Measurements from ENCODE around the gene GRIN2A.
"Not testable (repeated sequence)": the region's sequence is repeated elsewhere in the genome, so short reads cannot be mapped to it uniquely, and the experiment has no call there.

The GRIN2A gene

GRCh38 chr16:9908613-9909012 lies 273.6 kb downstream of the GRIN2A start:
- no peak for DNase-seq

- DNase-seq: no peak
These were observed 274.5 kb downstream of the GRIN2A start for GRCh38 chr16:9907752-9908151.

DNA sequence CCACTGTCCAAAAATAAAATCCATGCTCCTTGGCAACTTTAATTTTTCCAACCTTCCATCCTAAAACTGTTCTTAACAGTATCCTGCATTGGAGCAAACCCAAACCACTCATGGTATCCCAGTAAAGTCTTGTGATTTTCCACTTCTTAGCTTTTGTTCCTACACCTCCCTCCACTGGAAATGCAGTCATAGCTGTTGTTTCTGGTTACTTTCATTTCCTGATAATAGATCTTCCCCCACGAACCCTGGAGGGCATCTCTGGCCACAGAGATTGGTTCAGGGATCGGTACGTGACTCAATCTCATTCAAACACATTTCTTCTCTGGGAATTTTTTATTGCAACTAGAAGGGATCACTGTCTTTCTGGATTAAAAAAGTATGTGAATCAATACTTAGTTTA lies 276.0 kb downstream of the GRIN2A start:
- no peak for DNase-seq

GRCh38 chr16:9904526-9904925 lies 277.7 kb downstream of the GRIN2A start:
- no peak for DNase-seq

DNA sequence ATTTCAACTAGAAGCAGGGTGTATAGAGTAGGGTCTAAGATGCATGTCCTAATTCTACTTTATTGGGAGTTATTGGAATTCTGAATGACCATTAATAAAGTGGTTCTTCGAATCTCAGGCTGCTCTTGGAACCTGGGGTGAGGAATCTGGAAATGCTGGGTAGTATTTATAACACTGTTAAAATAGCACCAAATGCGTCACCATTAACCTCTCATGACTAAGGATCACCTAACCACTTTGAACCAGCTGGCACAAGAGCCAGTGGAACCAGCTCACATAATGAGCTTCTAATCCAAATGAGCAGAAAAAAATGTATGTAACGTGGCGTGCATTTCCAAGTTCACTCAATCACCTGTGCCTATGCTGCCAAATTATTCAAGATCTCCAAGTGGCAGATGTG lies 281.7 kb downstream of the GRIN2A start:
- no peak for DNase-seq

DNA sequence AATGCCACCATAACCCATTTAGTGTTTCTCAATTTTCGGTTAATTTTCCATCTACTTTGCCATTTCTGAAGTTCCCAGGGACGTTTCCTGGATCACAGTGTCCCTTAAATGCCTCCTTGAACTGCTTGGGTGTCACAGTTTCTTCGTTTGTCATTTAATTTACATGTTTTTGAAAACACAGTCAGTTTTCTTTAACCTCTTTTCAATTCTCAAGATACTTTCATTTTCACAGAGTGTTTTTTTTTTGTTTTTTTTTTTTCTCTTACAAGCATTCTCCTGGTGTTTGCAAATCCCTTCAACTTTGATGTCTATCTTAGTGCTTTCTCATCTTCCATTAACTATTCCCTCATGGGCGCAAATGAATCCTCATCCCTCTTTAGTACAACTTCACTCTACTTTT lies 283.7 kb downstream of the GRIN2A start:
- no peak for DNase-seq

DNA sequence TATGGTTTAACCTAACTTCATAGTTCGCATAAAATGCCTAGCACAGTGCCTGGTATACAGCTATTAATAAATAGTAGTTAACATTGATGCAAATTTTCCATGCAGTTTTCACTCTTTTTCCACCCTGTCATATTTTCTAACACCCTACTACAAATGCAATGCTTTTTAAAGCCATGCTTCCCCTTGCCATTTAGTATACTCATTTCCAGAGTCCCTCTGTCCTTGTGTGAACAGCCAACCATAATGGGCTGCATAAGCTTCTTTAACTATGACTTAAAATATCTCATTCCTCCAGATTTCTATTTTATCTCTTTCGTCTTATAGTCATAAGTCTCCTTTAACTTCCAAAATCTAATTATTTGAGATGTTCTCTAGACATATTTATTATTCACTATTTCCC lies 284.1 kb downstream of the GRIN2A start:
- DNase-seq: no peak

GRCh38 chr16:9895817-9896216 lies 286.4 kb downstream of the GRIN2A start:
- DNase-seq: no peak

DNA sequence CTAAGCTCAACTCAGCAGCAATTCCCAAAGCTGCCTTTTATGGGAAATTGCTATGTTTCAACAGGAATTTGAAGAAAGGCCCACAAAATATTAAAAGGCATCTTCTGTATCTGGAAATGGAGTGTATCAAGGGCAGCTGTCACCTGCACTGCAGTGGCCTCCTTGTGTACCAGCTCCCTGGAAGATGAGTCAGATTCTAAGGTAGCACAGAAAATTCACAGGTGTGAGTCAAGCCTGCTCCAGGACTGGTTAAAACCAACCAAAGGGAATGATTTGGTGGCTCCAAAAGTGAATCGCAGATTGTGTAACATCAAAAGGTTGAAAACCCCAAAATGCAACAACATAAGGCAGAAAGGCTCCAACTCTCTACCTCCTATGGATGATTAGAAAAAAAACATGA lies 296.4 kb downstream of the GRIN2A start:
- no peak for DNase-seq

DNA sequence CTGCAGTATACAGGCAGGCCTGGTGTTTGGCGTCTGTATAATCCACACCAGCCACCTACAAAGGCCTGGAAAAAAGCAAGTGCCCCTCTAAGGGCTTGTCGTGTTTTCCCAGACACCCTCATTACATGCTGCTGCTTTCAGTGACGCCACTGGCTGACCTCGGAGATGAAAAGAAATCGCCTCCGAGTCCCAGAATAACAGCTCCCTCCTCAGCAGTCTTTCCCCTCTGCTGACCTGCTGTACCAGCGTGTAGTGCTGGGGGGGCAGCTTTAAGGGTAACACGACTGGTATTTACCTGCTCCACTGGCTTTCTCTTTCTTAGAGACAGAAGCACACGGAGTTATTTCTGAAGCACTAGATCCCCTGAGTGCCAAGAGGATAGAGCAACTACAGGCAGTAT lies 296.8 kb downstream of the GRIN2A start:
- DNase-seq: no peak

DNA sequence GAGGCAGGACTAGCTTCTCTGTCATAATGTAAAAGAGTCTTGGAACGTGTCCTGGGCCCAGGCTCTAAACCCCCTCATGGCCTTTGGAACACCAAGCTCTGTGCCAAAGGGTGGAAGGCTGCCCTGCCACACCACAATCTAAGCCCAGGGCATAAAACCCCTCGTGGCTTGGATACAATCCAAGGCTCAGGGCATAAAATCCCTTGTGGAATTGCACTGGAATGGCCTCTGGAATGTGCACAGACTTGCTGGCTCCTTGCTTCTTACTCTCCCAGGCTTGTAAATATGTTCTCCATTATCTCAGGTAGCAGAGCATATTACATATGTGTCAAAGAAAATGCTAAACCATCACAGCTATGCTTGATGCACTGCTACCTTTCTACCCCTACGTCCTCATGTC lies 306.2 kb downstream of the GRIN2A start:
- DNase-seq: not testable (repeated sequence)

GRCh38 chr16:9874219-9874618 lies 308.0 kb downstream of the GRIN2A start:
- no peak for DNase-seq

- no peak for DNase-seq
These were observed 311.3 kb downstream of the GRIN2A start for GRCh38 chr16:9870962-9871361.

GRCh38 chr16:9869776-9870175 lies 312.5 kb downstream of the GRIN2A start:
- no peak for DNase-seq

DNA sequence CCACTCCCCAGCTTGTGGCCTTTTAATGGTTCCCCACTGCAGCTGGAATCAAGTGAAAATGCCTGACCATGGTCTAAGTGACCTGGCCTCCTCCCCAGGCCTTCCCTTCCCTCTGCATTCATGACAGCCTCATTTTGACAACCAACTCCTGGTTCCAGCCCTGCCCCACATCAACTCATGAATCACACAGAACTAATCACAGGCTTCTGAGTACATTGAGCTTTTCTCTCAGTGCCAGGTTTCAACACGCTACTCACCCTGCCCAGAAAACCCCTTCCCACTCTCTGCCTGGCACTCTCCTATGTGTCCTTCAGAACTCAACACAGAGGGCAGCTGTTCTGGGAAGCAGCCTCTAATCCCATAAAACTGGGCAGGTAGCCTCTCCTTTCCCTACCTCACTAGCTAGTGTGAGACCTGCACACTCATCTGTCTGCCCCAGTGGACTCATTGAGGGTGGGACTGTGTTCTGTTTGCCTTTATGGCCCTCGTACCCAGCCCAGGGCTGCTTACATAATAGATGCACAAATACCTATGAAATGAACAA lies 313.6 kb downstream of the GRIN2A start:
- DNase-seq: no peak

DNA sequence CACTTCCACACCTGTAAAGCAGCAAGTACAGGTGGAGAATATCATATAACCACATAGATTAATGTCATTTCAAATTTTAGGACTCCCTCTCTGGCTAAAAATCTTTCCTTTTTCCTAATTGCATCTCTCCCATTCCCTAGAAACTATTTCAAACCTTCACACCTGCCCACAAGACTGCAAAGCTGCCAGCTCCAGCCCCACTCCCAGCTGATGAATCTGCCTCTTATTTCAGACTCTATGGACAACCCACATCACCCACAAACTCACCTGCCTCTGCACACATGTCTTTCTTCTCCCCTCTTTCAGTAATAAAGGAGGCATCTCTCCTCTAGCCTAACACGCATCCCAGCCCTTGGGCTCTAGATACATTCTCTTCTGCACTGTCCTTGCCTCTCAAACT lies 315.1 kb downstream of the GRIN2A start:
- no peak for DNase-seq

DNA sequence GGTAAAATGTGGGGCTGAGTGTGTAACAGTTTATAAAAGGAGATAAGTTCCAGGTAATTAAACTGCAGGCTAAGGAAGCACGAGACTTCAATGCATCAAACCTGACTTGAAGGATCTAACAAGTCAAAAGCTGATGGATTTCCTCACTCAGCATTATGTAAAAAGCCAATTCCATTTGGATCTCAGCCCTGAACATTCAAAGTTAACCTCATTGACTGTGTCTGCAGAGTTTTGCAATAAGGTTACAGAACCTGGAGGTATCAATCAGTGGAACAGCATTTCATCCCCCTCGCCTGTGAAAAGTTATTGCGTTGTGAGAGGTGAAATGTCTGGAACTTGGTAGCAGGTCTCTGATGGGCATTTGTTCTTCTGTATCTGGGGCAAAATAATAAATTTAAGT lies 317.8 kb downstream of the GRIN2A start:
- DNase-seq: no peak

DNA sequence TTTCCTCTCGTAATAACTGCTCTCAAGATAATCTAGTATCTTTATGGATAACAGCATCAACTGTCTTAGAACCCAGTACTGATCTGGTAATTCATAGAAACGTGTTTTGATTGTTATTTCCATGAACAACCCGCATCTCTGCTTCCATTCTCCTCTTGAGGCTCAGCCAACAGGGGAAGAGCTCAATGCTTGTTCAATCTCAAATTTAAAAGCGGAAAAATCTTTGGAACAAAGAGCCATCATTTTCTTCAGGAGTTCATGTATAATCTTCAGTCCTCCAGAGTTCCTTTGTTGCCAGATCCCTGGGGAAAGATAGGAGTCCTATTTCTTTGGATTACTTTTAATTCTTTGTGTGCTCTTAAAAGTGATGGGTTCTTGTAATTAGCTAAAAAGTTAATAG lies 319.9 kb downstream of the GRIN2A start:
- no peak for DNase-seq

GRCh38 chr16:9860876-9861275 lies 321.4 kb downstream of the GRIN2A start:
- no peak for DNase-seq

DNA sequence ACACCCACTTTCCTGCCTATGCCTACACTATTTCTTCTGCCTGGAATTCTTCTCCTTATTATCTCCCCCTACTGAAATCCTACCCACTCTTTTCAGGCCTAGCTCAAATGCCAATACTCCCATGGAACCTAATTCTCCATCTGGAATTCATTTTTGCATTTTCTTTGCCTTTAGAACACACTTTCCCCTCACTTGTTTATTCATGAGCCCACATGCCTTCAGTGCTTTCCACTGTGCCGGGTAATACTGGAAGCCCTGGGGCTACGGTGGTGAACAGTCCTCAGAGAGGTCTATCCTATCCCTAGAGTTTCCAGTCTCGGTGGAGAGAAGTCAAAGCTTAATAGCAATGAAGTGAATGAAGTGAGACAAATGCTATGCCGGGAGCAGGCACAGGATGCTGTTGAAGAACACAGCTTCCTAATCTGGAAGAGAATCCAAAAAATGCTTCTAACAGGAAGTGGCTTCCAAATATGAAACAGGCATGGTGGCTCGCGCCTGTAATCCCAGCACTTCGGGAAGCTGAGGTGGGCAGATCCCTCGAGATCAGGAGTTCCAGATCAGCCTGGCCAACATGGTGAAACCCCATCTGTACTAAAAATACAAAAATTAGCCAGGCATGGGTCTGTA lies 322.4 kb downstream of the GRIN2A start:
- DNase-seq: no peak

DNA sequence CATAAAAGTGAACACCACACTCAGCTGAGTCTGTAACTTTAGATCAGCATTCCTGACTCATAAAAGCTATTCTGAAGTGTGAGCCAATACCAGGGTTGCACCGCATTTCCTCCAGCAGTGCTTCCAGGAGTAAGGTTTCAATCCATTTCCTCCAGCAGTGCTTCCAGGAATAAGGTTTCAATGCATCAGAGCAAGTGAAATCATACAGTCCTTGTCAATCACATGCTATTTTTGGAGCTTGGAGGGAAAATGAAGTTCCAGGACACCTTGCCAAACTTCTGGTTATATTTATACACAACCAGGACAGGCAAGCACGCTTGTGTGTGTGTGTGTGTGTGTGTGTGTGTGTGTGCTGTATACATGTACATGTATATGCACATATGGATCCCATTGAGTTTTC lies 327.6 kb downstream of the GRIN2A start:
- DNase-seq: no peak

DNA sequence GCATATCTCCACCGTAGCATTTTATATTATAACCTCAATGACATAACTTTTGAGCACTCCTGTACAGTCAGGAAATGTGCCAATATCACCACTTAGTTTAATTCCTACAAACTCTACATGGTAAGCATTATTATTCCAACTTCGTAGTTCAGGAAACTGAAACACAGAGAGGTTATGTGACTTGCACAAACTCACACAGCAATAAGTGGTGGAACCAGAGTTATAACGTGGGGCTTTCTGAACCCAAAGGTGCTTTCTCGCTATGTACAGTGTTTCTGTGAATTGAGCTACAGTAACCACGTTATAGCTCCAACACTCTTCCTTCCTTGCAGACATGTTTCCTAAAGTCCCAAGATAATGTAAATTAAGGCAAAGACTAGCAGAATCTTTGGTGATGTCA lies 330.2 kb downstream of the GRIN2A start:
- DNase-seq: no peak

DNA sequence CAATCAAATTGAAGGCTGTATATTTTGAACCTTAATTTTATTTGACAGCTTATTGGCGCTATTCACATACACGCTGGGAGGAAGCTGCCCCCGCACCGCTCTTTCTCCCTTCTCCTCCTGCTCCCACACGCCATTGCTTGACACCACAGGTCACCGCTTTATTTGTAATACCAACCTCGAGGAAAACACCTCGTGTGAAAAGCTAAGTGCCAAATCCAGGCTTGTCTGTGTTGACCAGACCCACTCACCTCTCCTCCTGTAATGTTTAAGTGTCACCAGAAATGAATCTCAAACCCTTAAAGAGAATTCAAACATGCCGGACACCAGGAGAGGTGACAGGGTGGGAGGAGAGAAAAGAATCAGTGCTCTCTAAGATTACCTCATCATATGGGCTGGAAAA lies 331.4 kb downstream of the GRIN2A start:
- no peak for DNase-seq

DNA sequence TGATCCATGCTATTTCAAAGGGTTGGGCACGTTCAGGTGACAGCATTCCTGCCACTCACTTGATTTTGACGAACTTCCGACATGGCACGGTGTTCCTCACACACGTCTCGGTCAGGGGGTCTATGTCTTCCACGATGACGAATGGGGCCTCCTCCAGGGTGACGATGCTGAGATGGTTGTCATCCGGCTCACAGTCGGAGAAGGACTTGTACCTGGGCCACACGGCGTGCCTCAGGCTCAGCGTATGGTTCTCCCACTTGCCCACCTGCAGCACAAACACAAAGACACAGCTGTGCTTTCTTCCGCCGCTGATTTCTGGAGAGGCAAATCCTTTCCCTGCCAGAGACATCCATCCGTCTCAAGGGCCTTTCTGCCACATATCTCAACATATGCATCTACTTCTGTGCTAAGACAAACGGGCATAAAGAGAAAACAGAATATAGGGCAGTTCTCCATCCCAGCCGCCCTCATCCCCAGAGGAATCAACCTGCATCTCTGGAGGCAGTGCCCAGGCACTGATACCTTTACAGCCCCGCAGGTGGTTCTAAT lies 332.5 kb downstream of the GRIN2A start:
- DNase-seq: no peak

- DNase-seq: no peak
These were observed 335.1 kb downstream of the GRIN2A start for GRCh38 chr16:9847146-9847545.

All from hematopoietic multipotent progenitor cell treated with erythropoietin and hydrocortisone succinate and interleukin-3 and kit ligand, for 6 days (in vitro differentiated cells).